GM18907 (cell line): ENCODE data around the gene PGAP6.
"Not testable (repeated sequence)": the region's sequence is repeated elsewhere in the genome, so short reads cannot be mapped to it uniquely, and the experiment has no call there.

Experiments used
- ATAC-seq: cut with Tn5 transposase; IDR thresholded peaks from one replicate; pipeline ENCODE4 v1.9.1; 2021; ENCODE audit warnings: mild to moderate bottlenecking, moderate library complexity; ENCODE audit not compliant: unreplicated experiment

Gene PGAP6

GRCh38 chr16:379183-379960 is 2.4 kb downstream of the PGAP6 start:
- no peak for ATAC-seq

GRCh38 chr16:378821-379182 is 3.0 kb downstream of the PGAP6 start:
- ATAC-seq, result no peak

GRCh38 chr16:378113-378820 is 3.5 kb downstream of the PGAP6 start:
- not testable (repeated sequence) for ATAC-seq

GRCh38 chr16:377419-377951 is 4.3 kb downstream of the PGAP6 start:
- ATAC-seq, result no peak

- ATAC-seq, result no peak
Measured at GRCh38 chr16:376817-377418, 4.9 kb downstream of the PGAP6 start.

- ATAC-seq, result no peak
Measured at GRCh38 chr16:375927-376816, 5.6 kb downstream of the PGAP6 start.

GRCh38 chr16:375212-375611 is 6.6 kb downstream of the PGAP6 start:
- no peak for ATAC-seq

GRCh38 chr16:374616-374926 is 7.2 kb downstream of the PGAP6 start:
- no peak for ATAC-seq

GRCh38 chr16:373848-374615 is 7.7 kb downstream of the PGAP6 start:
- no peak for ATAC-seq

GRCh38 chr16:373020-373598 is 8.7 kb downstream of the PGAP6 start:
- ATAC-seq, result no peak

GRCh38 chr16:372302-372983 is 9.3 kb downstream of the PGAP6 start:
- ATAC-seq, result no peak

GRCh38 chr16:371515-372301 is 10.1 kb downstream of the PGAP6 start:
- ATAC-seq, result no peak

- no peak for ATAC-seq
Measured at GRCh38 chr16:370979-371514, 10.7 kb downstream of the PGAP6 start.

- ATAC-seq, result peak; percentile 65
Measured at GRCh38 chr16:370443-370842, 11.3 kb downstream of the PGAP6 start, which contains the start of gene MRPL28. TSS of gene MRPL28 (minus strand) at chr16:370538. CDS start at chr16:370218, 320 bp downstream.

- no peak for ATAC-seq
Measured at GRCh38 chr16:369866-370436, 11.8 kb downstream of the PGAP6 start.

- ATAC-seq, result no peak
Measured at GRCh38 chr16:369275-369865, 12.4 kb downstream of the PGAP6 start.

- ATAC-seq, result no peak
Measured at GRCh38 chr16:368388-369158, 13.2 kb downstream of the PGAP6 start.
